Measurements from ENCODE around the gene OR52I2. TPM values are rescaled to one million over a fixed set of nuclear protein-coding genes. Genes with fewer than 3 reads are reported as not detected.

The OR52I2 gene
- total and polyA plus RNA-seq, 4 donors: not detected

- WGBS, 2 donors: 80 to 87% methylated on average over 8 of the region's 8 CpGs
- TF ChIP-seq, protein P1, sequence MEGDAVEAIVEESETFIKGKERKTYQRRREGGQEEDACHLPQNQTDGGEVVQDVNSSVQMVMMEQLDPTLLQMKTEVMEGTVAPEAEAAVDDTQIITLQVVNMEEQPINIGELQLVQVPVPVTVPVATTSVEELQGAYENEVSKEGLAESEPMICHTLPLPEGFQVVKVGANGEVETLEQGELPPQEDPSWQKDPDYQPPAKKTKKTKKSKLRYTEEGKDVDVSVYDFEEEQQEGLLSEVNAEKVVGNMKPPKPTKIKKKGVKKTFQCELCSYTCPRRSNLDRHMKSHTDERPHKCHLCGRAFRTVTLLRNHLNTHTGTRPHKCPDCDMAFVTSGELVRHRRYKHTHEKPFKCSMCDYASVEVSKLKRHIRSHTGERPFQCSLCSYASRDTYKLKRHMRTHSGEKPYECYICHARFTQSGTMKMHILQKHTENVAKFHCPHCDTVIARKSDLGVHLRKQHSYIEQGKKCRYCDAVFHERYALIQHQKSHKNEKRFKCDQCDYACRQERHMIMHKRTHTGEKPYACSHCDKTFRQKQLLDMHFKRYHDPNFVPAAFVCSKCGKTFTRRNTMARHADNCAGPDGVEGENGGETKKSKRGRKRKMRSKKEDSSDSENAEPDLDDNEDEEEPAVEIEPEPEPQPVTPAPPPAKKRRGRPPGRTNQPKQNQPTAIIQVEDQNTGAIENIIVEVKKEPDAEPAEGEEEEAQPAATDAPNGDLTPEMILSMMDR (IDR thresholded peaks at IDR 0.05; ENCODE audit: control extremely low read depth, extremely low read depth): no peak
- ATAC-seq (ENCODE audit: insufficient read depth, low FRiP score) (no peak), DNase-seq (no peak)
- Histone ChIP-seq H3K9ac (ENCODE audit: insufficient read depth in 1 of 2, low read length in 2 of 2) (no peak overlapping the region), H3K27me3 (ENCODE audit: control insufficient read depth in 3 of 3, insufficient read depth in 3 of 3, low read length in 2 of 3) (no peaks in the 10 kb centered on the region), H3K4me1 (ENCODE audit: control insufficient read depth in 5 of 5, insufficient read depth in 5 of 5, low read length in 5 of 5) (no peaks in the 10 kb centered on the region), H3K36me3 (ENCODE audit: control insufficient read depth in 4 of 4, insufficient read depth in 4 of 4, low read length in 4 of 4) (no peaks in the 10 kb centered on the region), H3K27ac (ENCODE audit: low read depth in 1 of 2, low read length in 1 of 2) (no peak overlapping the region), H3K9me3 (ENCODE audit: control insufficient read depth in 4 of 4, insufficient read depth in 3 of 4, low read length in 3 of 4) (peaks cover 0 to 18% (median 7%) of the 10 kb centered on the region in 4 donors), H3K4me3 (no peak overlapping the region)
Observed at GRCh38 chr11:4551346-4551979, 30.1 kb upstream of the OR52I2 start.

- no peak overlapping the region for H3K9ac ChIP-seq (ENCODE audit: insufficient read depth in 1 of 2, low read length in 2 of 2)
- H3K4me1 ChIP-seq (ENCODE audit: control insufficient read depth in 5 of 5, insufficient read depth in 5 of 5, low read length in 5 of 5): peaks cover 0 to 14% (median 0%) of the 10 kb centered on the region in 5 donors
- TF ChIP-seq, protein P1 (IDR thresholded peaks at IDR 0.05; ENCODE audit: control extremely low read depth, extremely low read depth): no peak
- no peak overlapping the region for H3K27ac ChIP-seq (ENCODE audit: low read depth in 1 of 2, low read length in 1 of 2)
- H3K36me3 ChIP-seq (ENCODE audit: control insufficient read depth in 4 of 4, insufficient read depth in 4 of 4, low read length in 4 of 4): no peaks in the 10 kb centered on the region
- H3K27me3 ChIP-seq (ENCODE audit: control insufficient read depth in 3 of 3, insufficient read depth in 3 of 3, low read length in 2 of 3): no peaks in the 10 kb centered on the region
- H3K9me3 ChIP-seq (ENCODE audit: control insufficient read depth in 4 of 4, insufficient read depth in 3 of 4, low read length in 3 of 4): peaks cover 0 to 2% (median 0%) of the 10 kb centered on the region in 4 donors
- no peak overlapping the region for H3K4me3 ChIP-seq
- WGBS, 2 donors: 65 to 70% methylated on average over 8 of the region's 8 CpGs
- ATAC-seq (ENCODE audit: insufficient read depth, low FRiP score) (no peak), DNase-seq (no peak)
Observed at GRCh38 chr11:4559527-4560440, 21.8 kb upstream of the OR52I2 start.

DNA sequence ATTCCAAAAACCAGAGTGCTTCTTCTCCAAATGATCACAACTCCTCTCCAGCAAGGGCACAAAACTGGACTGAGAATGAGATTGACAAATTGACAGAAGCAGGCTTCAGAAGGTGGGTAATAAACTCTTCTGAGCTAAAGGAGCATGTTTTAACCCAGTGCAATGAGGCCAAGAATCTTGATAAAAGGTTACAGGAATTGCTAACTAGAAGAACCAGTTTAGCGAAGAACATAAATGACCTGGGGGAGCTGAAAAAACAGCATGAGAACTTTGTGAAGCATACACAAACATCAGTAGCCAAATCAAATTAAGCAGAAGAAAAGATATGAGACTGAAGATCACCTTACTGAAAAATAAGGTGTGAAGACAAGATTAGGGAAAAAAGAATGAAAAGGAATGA lies 21.1 kb upstream of the OR52I2 start:
- peak in 2 of 3 donors; percentile 50 to 70 for DNase-seq
- Histone ChIP-seq H3K9ac (ENCODE audit: insufficient read depth in 1 of 2, low read length in 2 of 2) (no peak overlapping the region), H3K9me3 (ENCODE audit: control insufficient read depth in 4 of 4, insufficient read depth in 3 of 4, low read length in 3 of 4) (peaks cover 0 to 2% (median 0%) of the 10 kb centered on the region in 4 donors), H3K27me3 (ENCODE audit: control insufficient read depth in 3 of 3, insufficient read depth in 3 of 3, low read length in 2 of 3) (no peaks in the 10 kb centered on the region), H3K4me1 (ENCODE audit: control insufficient read depth in 5 of 5, insufficient read depth in 5 of 5, low read length in 5 of 5) (peaks cover 0 to 14% (median 0%) of the 10 kb centered on the region in 5 donors), H3K27ac (ENCODE audit: low read depth in 1 of 2, low read length in 1 of 2) (no peak overlapping the region), H3K4me3 (no peak overlapping the region), H3K36me3 (ENCODE audit: control insufficient read depth in 4 of 4, insufficient read depth in 4 of 4, low read length in 4 of 4) (no peaks in the 10 kb centered on the region)
- no peak for ATAC-seq (ENCODE audit: insufficient read depth, low FRiP score)
- TF ChIP-seq, protein P1 (IDR thresholded peaks at IDR 0.05; ENCODE audit: control extremely low read depth, extremely low read depth): no peak
- WGBS, 2 donors: 69 to 88% methylated on average over 1 of the region's 1 CpG
